ENCODE measurements around the gene TMEM150C. TPM values are rescaled to one million over a fixed set of nuclear protein-coding genes. Genes with fewer than 3 reads are reported as not detected.
A peak's percentile ranks its signal among the peaks of the same experiment; 100 is the strongest.

TMEM150C gene
- total RNA-seq, 1 donor from 2014 or later, result 1.3 TPM

DNA sequence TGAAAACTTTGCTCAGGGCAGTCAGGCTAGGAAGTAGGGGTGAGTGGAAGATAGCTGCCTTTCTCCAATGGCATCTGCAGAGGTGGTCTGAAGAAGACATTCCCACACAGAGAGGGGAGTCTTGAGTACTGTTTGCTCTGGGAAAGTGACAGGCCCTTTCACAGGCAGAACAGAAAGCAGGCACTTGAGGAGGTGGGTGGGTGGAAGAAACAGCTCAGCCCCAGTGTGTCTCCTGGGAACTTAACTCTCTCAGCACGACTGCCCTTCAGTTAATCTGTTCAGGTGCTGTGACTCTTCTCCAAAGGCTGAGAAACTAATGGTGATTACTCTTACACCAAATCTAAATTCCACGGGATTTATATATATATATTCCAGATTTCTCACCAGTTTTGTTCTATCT is 103.1 kb downstream of the TMEM150C start:
- Mint-ChIP-seq H3K27me3 (ENCODE audit: unreplicated experiment) (no peaks in the 10 kb centered on the region), H3K4me1 (ENCODE audit: unreplicated experiment) (peaks cover 2% of the 10 kb centered on the region), H3K9me3 (ENCODE audit: unreplicated experiment) (no peaks in the 10 kb centered on the region), H3K4me3 (ENCODE audit: unreplicated experiment) (no peak overlapping the region), H3K36me3 (ENCODE audit: unreplicated experiment) (peaks cover 32% of the 10 kb centered on the region), H3K27ac (ENCODE audit: unreplicated experiment) (no peak overlapping the region)
- peak; percentile 54 for DNase-seq (ENCODE audit: extremely low spot score, unreplicated experiment)
- TF ChIP-seq CTCF (IDR thresholded peaks at IDR 0.05), result no peak

DNA sequence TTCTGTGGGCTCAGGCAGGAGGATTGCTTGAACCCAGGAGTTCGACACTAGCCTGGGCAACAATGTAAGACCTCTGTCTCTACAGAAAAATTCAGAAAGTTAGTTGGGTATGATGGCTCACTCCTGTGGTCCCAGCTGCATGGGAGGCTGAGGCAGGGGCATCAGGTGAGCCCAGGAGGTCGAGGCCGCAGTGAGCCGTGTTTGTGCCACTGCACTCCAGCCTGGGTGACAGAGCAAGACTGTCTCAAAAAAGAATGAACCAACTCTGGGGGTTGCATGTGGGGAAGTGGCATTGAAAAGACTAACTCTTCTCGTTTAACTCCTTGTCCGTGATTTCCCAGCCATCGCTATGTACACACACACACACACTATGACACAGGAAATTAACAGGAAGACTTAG is 104.5 kb downstream of the TMEM150C start:
- H3K4me3 Mint-ChIP-seq (ENCODE audit: unreplicated experiment), result no peak overlapping the region
- H3K27ac Mint-ChIP-seq (ENCODE audit: unreplicated experiment), result no peak overlapping the region

GRCh38 chr4:82452026-82452425 is 109.8 kb downstream of the TMEM150C start:
- H3K4me3 Mint-ChIP-seq (ENCODE audit: unreplicated experiment), result no peak overlapping the region
- peaks cover 2% of the 10 kb centered on the region for H3K4me1 Mint-ChIP-seq (ENCODE audit: unreplicated experiment)
- no peaks in the 10 kb centered on the region for H3K9me3 Mint-ChIP-seq (ENCODE audit: unreplicated experiment)
- TF ChIP-seq CTCF (IDR thresholded peaks at IDR 0.05), result no peak
- H3K36me3 Mint-ChIP-seq (ENCODE audit: unreplicated experiment), result peaks cover 47% of the 10 kb centered on the region
- no peaks in the 10 kb centered on the region for H3K27me3 Mint-ChIP-seq (ENCODE audit: unreplicated experiment)
- no peak for DNase-seq (ENCODE audit: extremely low spot score, unreplicated experiment)
- H3K27ac Mint-ChIP-seq (ENCODE audit: unreplicated experiment), result no peak overlapping the region

More for the DNA sequence above, 104.5 kb downstream of the TMEM150C start:
- H3K4me1 Mint-ChIP-seq (ENCODE audit: unreplicated experiment), result no peaks in the 10 kb centered on the region
- peaks cover 32% of the 10 kb centered on the region for H3K36me3 Mint-ChIP-seq (ENCODE audit: unreplicated experiment)
- no peaks in the 10 kb centered on the region for H3K9me3 Mint-ChIP-seq (ENCODE audit: unreplicated experiment)
- no peak for TF ChIP-seq CTCF (IDR thresholded peaks at IDR 0.05)
- DNase-seq (ENCODE audit: extremely low spot score, unreplicated experiment), result peak; percentile 57
- no peaks in the 10 kb centered on the region for H3K27me3 Mint-ChIP-seq (ENCODE audit: unreplicated experiment)

GRCh38 chr4:82450966-82451755 is 110.6 kb downstream of the TMEM150C start:
- DNase-seq (ENCODE audit: extremely low spot score, unreplicated experiment), result no peak
- Mint-ChIP-seq H3K27ac (ENCODE audit: unreplicated experiment) (no peak overlapping the region), H3K4me1 (ENCODE audit: unreplicated experiment) (peaks cover 2% of the 10 kb centered on the region), H3K4me3 (ENCODE audit: unreplicated experiment) (no peak overlapping the region), H3K9me3 (ENCODE audit: unreplicated experiment) (no peaks in the 10 kb centered on the region), H3K36me3 (ENCODE audit: unreplicated experiment) (peaks cover 42% of the 10 kb centered on the region), H3K27me3 (ENCODE audit: unreplicated experiment) (no peaks in the 10 kb centered on the region)
- no peak for TF ChIP-seq CTCF (IDR thresholded peaks at IDR 0.05)

GRCh38 chr4:82447886-82448285 is 113.9 kb downstream of the TMEM150C start:
- TF ChIP-seq CTCF (IDR thresholded peaks at IDR 0.05), result no peak
- no peaks in the 10 kb centered on the region for H3K9me3 Mint-ChIP-seq (ENCODE audit: unreplicated experiment)
- H3K4me3 Mint-ChIP-seq (ENCODE audit: unreplicated experiment), result no peak overlapping the region
- peaks cover 31% of the 10 kb centered on the region for H3K36me3 Mint-ChIP-seq (ENCODE audit: unreplicated experiment)
- no peaks in the 10 kb centered on the region for H3K27me3 Mint-ChIP-seq (ENCODE audit: unreplicated experiment)
- H3K27ac Mint-ChIP-seq (ENCODE audit: unreplicated experiment), result no peak overlapping the region
- H3K4me1 Mint-ChIP-seq (ENCODE audit: unreplicated experiment), result peaks cover 2% of the 10 kb centered on the region
- no peak for DNase-seq (ENCODE audit: extremely low spot score, unreplicated experiment)
